8988T (cell line): ENCODE results near the gene SYNE2.

Experiments used
- DNase-seq: peaks from one replicate; pipeline ENCODE4 v3.0.0; 2011

Gene SYNE2

DNA sequence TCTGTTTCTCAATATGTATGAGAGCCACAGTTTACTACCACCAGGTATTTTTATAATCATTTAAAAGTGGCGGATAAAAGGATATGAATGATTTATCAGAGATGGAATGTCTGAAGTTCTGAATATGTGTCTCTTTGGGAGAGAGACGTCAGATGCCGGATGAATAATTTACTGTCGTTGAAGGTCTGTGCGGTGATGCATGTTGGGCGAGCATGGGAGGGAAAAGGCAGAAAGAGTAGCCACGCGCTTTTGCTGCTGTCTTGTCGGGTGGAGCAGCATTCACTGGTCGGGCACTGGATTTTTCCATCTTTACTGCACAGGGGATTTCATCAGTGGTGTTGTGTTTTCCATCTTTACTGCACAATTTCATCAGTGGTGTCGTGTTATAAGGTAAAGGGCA, 65.6 kb downstream of the SYNE2 start:
- DNase-seq: no peak

DNA sequence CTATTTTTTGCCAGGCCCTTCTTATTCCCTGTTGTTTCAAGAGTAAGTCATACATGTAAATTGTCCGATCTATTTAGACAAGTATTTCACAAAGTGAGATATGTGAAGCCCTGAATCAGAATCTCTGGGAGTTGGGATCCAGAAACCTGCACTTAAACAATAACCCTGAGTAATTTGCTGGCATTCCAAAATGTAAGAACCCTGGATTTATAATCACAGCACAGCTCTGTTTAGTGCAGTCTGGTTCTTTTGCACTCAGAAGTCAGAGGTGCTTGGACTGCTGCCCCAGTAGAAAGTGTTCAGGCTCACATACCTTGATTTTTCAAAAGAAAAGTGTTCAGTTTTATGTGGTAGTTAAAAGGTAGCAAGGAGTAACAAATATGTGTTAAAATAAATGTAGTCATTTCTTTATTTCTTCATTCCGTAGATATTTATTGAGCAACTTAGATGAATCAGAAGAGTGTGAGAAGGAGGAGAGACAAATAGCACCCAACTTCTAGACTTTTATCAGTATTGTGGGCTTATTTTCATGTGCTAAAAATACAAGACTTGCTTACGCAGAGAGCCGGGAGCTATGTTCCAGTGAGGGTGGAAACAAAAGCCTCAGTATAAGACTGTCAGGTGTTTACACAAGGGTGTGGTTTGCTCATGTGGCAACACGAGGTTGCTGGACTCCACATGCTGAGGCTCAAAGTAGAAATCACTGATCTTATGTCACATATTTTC, 70.1 kb downstream of the SYNE2 start:
- no peak for DNase-seq

DNA sequence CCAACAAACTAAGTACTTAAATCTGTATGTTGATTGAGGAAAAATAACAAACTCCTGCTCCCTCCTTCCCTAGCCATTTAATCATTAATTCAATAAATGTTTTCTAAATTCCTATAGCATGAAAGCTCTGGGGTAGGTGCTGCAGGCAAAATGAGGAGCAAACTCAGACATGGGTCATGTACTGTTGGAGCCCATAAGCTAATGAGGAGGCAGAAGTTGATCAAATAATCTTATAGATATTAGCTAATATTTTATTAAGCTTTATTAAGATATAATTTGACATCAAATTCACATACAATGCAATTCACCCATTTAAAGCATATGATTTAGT, 70.6 kb downstream of the SYNE2 start:
- DNase-seq: no peak

GRCh38 chr14:63924375-63924774, 71.6 kb downstream of the SYNE2 start:
- DNase-seq: no peak

GRCh38 chr14:63926641-63927040, 73.8 kb downstream of the SYNE2 start:
- no peak for DNase-seq

- no peak for DNase-seq
Observed at GRCh38 chr14:63928744-63929174, 76.0 kb downstream of the SYNE2 start.

DNA sequence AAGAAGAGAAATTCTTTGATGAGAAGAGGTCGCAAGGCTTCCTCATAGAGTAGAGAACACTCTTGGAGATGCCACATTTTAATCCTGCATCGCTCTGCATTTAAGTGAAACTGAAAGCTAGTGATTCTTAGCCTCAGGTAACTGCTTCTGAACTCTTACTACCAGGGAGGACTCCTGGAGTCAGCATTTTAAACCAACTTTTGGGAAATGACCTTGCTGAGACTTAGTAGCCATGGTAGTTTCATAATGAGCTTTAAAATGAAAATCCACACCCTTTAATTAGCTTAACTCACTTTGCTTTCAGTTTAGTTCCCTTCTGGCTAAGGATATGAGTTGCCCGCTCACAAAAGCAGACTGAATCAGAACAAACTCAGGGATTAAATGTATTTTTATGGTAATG, 80.3 kb downstream of the SYNE2 start:
- DNase-seq: no peak

- no peak for DNase-seq
Observed at GRCh38 chr14:63933711-63934110, 80.9 kb downstream of the SYNE2 start.

GRCh38 chr14:63938198-63939005, 85.6 kb downstream of the SYNE2 start:
- DNase-seq: no peak

DNA sequence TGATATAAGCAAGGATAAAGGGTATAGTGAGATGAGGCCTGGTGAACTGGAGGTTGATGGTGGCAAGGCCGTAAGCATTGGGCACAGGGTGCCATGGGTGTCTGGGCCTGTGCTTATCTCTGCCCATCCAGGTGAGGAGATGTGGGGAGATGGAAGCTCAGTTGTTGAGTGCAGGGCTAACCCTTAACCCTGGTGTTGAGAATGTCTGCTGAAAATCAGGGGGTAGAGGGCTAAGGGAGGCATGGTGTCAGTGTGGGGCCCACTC, 86.1 kb downstream of the SYNE2 start:
- DNase-seq: no peak

GRCh38 chr14:63940387-63940786, 87.6 kb downstream of the SYNE2 start:
- DNase-seq: no peak

GRCh38 chr14:63941023-63941422, 88.2 kb downstream of the SYNE2 start:
- DNase-seq: no peak

GRCh38 chr14:63949696-63950095, 96.9 kb downstream of the SYNE2 start:
- no peak for DNase-seq

- no peak for DNase-seq
Observed at GRCh38 chr14:63951021-63951420, 98.2 kb downstream of the SYNE2 start.

- DNase-seq: no peak
Observed at GRCh38 chr14:63951429-63951828, 98.6 kb downstream of the SYNE2 start.

GRCh38 chr14:63952053-63952932, 99.5 kb downstream of the SYNE2 start:
- no peak for DNase-seq

DNA sequence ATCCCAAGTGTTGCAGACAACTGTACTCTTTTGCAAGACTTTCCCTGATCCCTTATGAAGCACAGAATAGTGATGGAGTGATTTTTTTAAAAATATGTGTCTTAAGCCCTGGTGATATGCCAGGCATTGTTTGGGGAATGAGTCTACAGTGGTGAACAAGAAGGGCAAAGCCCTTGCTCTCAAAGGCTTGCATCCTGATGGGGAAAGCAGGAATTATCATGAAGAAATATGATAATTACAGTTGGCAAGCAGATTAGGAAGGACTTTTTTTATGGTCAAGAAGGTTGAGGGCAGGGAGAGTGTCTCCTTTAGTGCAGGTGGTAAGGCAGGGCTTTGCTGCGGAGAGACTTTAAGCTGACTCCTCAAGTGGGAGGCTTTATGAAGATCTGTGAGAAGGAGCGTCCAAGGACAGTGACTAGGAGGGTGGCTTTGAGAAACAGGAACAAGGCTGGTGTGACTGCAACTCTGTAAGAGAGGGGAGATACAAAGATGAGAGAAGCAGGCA, 100.2 kb downstream of the SYNE2 start:
- DNase-seq: no peak

GRCh38 chr14:63956326-63956725, 103.5 kb downstream of the SYNE2 start:
- no peak for DNase-seq

- no peak for DNase-seq
Observed at GRCh38 chr14:63960926-63961567, 108.2 kb downstream of the SYNE2 start.

DNA sequence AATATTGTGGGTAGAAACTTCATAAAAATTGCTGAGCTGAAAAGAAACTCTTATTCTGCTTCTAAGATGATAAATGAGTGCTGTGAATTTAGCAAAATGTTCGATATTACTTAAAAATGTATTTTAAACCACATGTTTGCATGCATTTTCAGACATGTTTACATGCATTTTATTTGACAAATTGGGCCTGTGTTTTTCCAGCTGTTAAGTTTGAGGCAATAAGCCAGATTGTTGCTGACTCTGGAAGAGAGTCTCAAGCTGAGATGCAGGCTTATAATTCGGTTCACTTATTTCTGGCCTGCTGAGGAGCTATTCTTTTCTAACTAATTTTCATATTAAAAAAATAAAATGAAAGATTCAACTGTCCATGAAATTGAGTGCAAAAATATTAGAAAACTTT, 110.1 kb downstream of the SYNE2 start:
- DNase-seq: no peak

DNA sequence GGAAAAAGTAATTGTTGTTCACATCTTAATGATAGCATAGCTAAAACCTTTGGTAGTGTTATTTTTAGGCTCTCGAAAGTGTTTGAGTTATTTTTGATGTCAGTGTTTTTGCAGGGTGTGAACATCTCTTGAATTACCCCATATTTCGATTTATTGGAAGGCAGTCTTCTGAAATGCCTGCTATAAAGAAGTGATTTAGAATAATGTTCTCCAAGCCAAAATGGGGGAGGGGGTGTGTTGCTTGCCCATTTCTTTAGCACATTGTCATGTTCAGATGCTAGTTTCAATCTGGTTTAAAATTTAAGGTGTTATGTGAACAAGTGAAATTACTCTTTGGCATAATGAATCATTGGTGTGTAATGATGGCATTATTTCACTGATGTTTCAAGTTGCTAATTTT, 110.6 kb downstream of the SYNE2 start:
- no peak for DNase-seq

DNA sequence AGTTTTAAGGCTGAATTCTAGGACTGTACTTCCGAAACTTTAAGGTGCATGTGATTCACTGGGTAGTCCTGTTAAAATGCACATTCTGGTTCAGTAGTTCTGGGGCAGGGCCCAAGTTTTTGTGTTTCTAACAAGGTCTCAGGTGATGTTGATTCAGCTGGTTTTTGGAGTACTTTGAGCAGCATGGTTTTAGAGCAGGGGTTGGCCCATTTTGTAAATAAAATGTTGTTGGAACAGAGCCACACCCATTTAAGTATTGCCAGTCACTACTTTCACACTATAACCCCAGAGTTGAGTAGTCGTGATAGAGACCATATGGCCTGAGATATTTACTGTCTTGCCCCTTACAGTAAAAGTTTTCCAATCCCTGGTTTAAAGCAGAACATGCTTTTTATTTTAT, 111.3 kb downstream of the SYNE2 start:
- no peak for DNase-seq

- no peak for DNase-seq
Observed at GRCh38 chr14:63966407-63966806, 113.6 kb downstream of the SYNE2 start.
